Measurements from ENCODE around the gene ATR.
"Not testable (repeated sequence)": the region's sequence is repeated elsewhere in the genome, so short reads cannot be mapped to it uniquely, and the experiment has no call there.

DNA sequence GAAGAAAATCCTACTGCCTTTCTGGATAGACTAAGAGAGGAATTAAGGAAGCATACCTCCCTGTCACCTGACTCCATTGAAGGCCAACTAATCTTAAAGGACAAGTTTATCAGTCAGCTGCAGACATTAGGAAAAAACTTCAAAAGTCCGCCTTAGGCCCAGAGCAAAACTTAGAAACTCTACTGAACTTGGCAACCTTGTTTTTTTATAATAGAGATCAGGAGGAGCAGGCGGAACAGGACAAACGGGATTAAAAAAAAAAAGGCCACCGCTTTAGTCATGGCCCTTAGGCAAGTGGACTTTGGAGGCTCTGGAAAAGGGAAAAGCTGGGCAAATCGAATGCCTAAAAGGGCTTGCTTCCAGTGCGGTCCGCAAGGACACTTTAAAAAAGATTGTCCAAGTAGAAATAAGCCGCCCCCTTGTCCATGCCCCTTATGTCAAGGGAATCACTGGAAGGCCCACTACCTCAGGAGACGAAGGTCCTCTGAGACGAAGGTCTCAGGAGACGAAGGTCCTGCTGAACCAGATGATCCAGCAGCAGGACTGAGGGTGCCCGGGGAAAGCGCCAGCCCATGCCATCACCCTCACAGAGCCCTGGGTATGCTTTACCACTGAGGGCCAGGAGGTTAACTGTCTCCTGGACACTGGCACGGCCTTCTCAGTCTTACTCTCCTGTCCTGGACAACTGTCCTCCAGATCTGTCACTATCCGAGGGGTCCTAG lies 138.9 kb downstream of the ATR start:
- TF ChIP-seq, protein P1, sequence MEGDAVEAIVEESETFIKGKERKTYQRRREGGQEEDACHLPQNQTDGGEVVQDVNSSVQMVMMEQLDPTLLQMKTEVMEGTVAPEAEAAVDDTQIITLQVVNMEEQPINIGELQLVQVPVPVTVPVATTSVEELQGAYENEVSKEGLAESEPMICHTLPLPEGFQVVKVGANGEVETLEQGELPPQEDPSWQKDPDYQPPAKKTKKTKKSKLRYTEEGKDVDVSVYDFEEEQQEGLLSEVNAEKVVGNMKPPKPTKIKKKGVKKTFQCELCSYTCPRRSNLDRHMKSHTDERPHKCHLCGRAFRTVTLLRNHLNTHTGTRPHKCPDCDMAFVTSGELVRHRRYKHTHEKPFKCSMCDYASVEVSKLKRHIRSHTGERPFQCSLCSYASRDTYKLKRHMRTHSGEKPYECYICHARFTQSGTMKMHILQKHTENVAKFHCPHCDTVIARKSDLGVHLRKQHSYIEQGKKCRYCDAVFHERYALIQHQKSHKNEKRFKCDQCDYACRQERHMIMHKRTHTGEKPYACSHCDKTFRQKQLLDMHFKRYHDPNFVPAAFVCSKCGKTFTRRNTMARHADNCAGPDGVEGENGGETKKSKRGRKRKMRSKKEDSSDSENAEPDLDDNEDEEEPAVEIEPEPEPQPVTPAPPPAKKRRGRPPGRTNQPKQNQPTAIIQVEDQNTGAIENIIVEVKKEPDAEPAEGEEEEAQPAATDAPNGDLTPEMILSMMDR (IDR thresholded peaks at IDR 0.05) = not testable (repeated sequence)
- TF ChIP-seq POLR2A (IDR thresholded peaks at IDR 0.05) = not testable (repeated sequence)

Measured in heart left ventricle (tissue), 13 donors.